GM23338 (cell line): ENCODE results near the gene PTBP2. TPM values are rescaled to one million over a fixed set of nuclear protein-coding genes. Genes with fewer than 3 reads are reported as not detected.

Experiments
- ATAC-seq: fragments of 200-7000 bp; cut with Tn5 transposase; 3 replicates; pipeline ENCODE4 v1.9.1; 2020
- DNase-seq: peaks from one replicate; pipeline ENCODE4 v3.0.0-alpha.2; 2015; ENCODE audit warnings: low spot score
- H2AFZ ChIP-seq: fragments of 200-600 bp; sonication (generic); 2 replicates; pipeline ENCODE4 v1.8.0; 2016; ENCODE audit warnings: antibody characterized with exemption, mild to moderate bottlenecking, moderate library complexity
- H3F3A ChIP-seq: fragments of 200-600 bp; sonication (generic); replicated peaks from 2 replicates; pipeline ENCODE4 v1.8.0; 2017; ENCODE audit warnings: antibody characterized with exemption, mixed run types, low read depth
- H3K27ac ChIP-seq: fragments of 200-600 bp; sonication (generic); 2 replicates; pipeline ENCODE4 v1.6.1; 2016; ENCODE audit warnings: low read depth
- H3K27me3 ChIP-seq: fragments of 200-600 bp; sonication (generic); 2 replicates; pipeline ENCODE4 v1.8.0; 2016; ENCODE audit warnings: mild to moderate bottlenecking, mixed run types, moderate library complexity; ENCODE audit not compliant: insufficient read depth
- H3K36me3 ChIP-seq: fragments of 200-600 bp; sonication (generic); 2 replicates; pipeline ENCODE4 v1.8.0; 2016; ENCODE audit warnings: mild to moderate bottlenecking; ENCODE audit not compliant: insufficient read depth
- H3K4me1 ChIP-seq: fragments of 200-600 bp; sonication (generic); 2 replicates; pipeline ENCODE4 v1.8.0; 2016; ENCODE audit warnings: mild to moderate bottlenecking, moderate library complexity; ENCODE audit not compliant: insufficient read depth
- H3K4me2 ChIP-seq: fragments of 200-600 bp; sonication (generic); 2 replicates; pipeline ENCODE4 v1.7.1; 2017; ENCODE audit warnings: mixed run types
- H3K4me3 ChIP-seq: fragments of 200-600 bp; sonication (generic); 2 replicates; pipeline ENCODE4 v1.6.1; 2016; ENCODE audit warnings: mixed run types
- H3K79me2 ChIP-seq: fragments of 200-600 bp; sonication (generic); replicated peaks from 2 replicates; pipeline ENCODE4 v1.8.0; 2017; ENCODE audit warnings: mild to moderate bottlenecking; ENCODE audit not compliant: insufficient read depth
- H3K9me2 ChIP-seq: fragments of 200-600 bp; sonication (generic); 2 replicates; pipeline ENCODE4 v1.8.0; 2017; ENCODE audit not compliant: insufficient read depth
- H4K20me1 ChIP-seq: fragments of 200-600 bp; sonication (generic); replicated peaks from 2 replicates; pipeline ENCODE4 v1.8.0; 2017; ENCODE audit warnings: mild to moderate bottlenecking; ENCODE audit not compliant: insufficient read depth
- H3K27ac Mint-ChIP-seq: 2 replicates; pipeline ENCODE4 v1.8.0; 2020; ENCODE audit warnings: inconsistent platforms, mild to moderate bottlenecking, moderate library complexity, mixed read lengths
- H3K27me3 Mint-ChIP-seq: 3 replicates; pipeline ENCODE4 v1.8.0; 2022; ENCODE audit warnings: low read depth, mild to moderate bottlenecking, moderate library complexity, mixed read lengths, inconsistent platforms; ENCODE audit not compliant: insufficient read depth, poor library complexity
- H3K36me3 Mint-ChIP-seq: 3 replicates; pipeline ENCODE4 v1.8.0; 2021; ENCODE audit warnings: low read depth, mild to moderate bottlenecking, inconsistent platforms, moderate library complexity, mixed read lengths
- H3K4me1 Mint-ChIP-seq: 3 replicates; pipeline ENCODE4 v1.8.0; 2020; ENCODE audit warnings: mild to moderate bottlenecking, inconsistent platforms, mixed read lengths
- H3K4me3 Mint-ChIP-seq: 3 replicates; pipeline ENCODE4 v1.8.0; 2021; ENCODE audit warnings: moderate library complexity, mild to moderate bottlenecking, inconsistent platforms, mixed read lengths
- H3K9me3 Mint-ChIP-seq: 3 replicates; pipeline ENCODE4 v1.8.0; 2020; ENCODE audit warnings: moderate library complexity, mild to moderate bottlenecking, inconsistent platforms, mixed read lengths
- CREB1 ChIP-seq: fragments of 250-450 bp; sonication (Bioruptor Pico); IDR thresholded peaks from 2 replicates; pipeline ENCODE4 v1.5.0; 2020; ENCODE audit warnings: low read depth, mild to moderate bottlenecking, moderate library complexity
- CTCF ChIP-seq, 2 experiments: fragments of 200-600 bp in 1 of 2; sonication (generic) in 1 of 2; conservative IDR thresholded peaks; 2 replicates each; pipeline versions ENCODE4 v1.5.1 to v1.6.1; 2016 to 2017; ENCODE audit warnings: antibody characterized with exemption in 2 of 2, low read depth in 2 of 2, mild to moderate bottlenecking in 2 of 2, moderate library complexity in 1 of 2
- EZH2 ChIP-seq: fragments of 200-600 bp; sonication (generic); IDR thresholded peaks from one replicate; pipeline ENCODE4 v1.8.0; 2017; ENCODE audit warnings: antibody characterized with exemption, mild to moderate bottlenecking, low read depth; ENCODE audit not compliant: unreplicated experiment
- EZH2phosphoT487 ChIP-seq: fragments of 200-600 bp; sonication (generic); IDR thresholded peaks from one replicate; pipeline ENCODE4 v1.8.1; 2018; ENCODE audit warnings: antibody characterized with exemption; ENCODE audit not compliant: unreplicated experiment
- NANOG ChIP-seq: IDR thresholded peaks from 2 replicates; pipeline ENCODE4 v1.6.1; 2016; ENCODE audit warnings: antibody characterized with exemption, borderline replicate concordance
- REST ChIP-seq: IDR thresholded peaks from one replicate; pipeline ENCODE4 v1.6.1; 2018; ENCODE audit warnings: antibody characterized with exemption; ENCODE audit not compliant: unreplicated experiment
- STAT1 ChIP-seq: IDR thresholded peaks from one replicate; pipeline ENCODE4 v1.6.1; 2016; ENCODE audit warnings: antibody characterized with exemption; ENCODE audit not compliant: unreplicated experiment
- ZNF114 ChIP-seq: fragments of 250-450 bp; sonication (Bioruptor Pico); IDR thresholded peaks from 2 replicates; pipeline ENCODE4 v1.5.0; 2020; ENCODE audit warnings: mild to moderate bottlenecking, moderate library complexity
- ZNF462 ChIP-seq: fragments of 250-450 bp; sonication (Bioruptor Pico); IDR thresholded peaks from 2 replicates; pipeline ENCODE4 v1.5.0; 2020; ENCODE audit warnings: mild to moderate bottlenecking, moderate library complexity
- polyA plus RNA-seq: library from polyadenylated mRNA; unstranded; fragments of >200 nt; fragmentation: Nextera tagmentation; extraction: Ambion mirVana; gene quantifications from 2 replicates; pipeline ENCODE4 v1.2.1, GENCODE V29; 2016
- total RNA-seq: library from RNA; depleted of rRNA; stranded (reverse); fragments of >200 nt; shearing (Covaris generic); gene quantifications from 2 replicates; pipeline ENCODE4 v1.2.3, GENCODE V29; 2014
- TF ChIP-seq, protein P1 (sequence below): IDR thresholded peaks from 2 replicates; pipeline ENCODE4 v1.6.1; 2016; ENCODE audit warnings: antibody characterized with exemption

PTBP2 gene
- total and polyA plus RNA-seq, 2 experiments from 2014 or later = 50.2 to 108 TPM

DNA sequence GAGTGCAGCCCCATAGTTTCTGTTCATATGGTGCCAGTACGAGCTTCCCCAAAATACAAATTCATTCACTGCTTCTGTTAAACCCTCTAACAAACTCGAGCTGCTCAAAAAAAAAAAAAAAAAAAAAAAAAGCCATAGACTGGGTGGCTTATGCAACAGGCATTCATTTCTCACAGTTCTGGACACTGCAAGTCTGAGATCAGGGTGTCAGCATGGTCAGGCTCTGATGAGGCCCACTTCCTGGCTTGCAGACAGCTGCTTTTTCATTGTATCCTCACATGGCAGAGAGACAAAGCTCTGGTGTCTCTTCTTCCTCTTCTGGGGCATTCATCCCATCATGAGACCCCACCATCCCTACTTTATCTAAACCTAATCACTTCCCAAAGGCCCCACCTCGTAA lies 121.6 kb downstream of the PTBP2 start:
- Histone ChIP-seq H3K4me2 (no peak overlapping the region), H3K4me3 (no peak overlapping the region), H3K27me3 (no peaks in the 10 kb centered on the region), H4K20me1 (no peaks in the 10 kb centered on the region), H3K79me2 (no peaks in the 10 kb centered on the region), H3K36me3 (no peaks in the 10 kb centered on the region), H3K27ac (no peak overlapping the region), H3F3A (no peaks in the 10 kb centered on the region), H2AFZ (no peak overlapping the region), H3K9me2 (peaks cover 4% of the 10 kb centered on the region; the same call in 1 of the 2 replicates), H3K4me1 (no peaks in the 10 kb centered on the region)
- TF ChIP-seq STAT1 (no peak), EZH2 (no peak), CTCF (conservative IDR thresholded peaks at IDR 0.05; ENCODE audit: low read depth in 2 of 2) (no peak), REST (no peak), ZNF462 (CRISPR knock-in tag) (no peak), ZNF114 (no peak), EZH2phosphoT487 (no peak), NANOG (no peak), CREB1 (CRISPR knock-in tag) (no peak)
- TF ChIP-seq, protein P1, sequence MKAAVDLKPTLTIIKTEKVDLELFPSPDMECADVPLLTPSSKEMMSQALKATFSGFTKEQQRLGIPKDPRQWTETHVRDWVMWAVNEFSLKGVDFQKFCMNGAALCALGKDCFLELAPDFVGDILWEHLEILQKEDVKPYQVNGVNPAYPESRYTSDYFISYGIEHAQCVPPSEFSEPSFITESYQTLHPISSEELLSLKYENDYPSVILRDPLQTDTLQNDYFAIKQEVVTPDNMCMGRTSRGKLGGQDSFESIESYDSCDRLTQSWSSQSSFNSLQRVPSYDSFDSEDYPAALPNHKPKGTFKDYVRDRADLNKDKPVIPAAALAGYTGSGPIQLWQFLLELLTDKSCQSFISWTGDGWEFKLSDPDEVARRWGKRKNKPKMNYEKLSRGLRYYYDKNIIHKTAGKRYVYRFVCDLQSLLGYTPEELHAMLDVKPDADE = no peak
- DNase-seq = no peak
- no peak for ATAC-seq
- H3K36me3 Mint-ChIP-seq = no peaks in the 10 kb centered on the region
- no peak overlapping the region for H3K4me3 Mint-ChIP-seq
- H3K4me1 Mint-ChIP-seq = peaks cover 4% of the 10 kb centered on the region
- H3K9me3 Mint-ChIP-seq = no peaks in the 10 kb centered on the region; the same call in 1 of the 3 replicates
- no peak overlapping the region for H3K27ac Mint-ChIP-seq
- H3K27me3 Mint-ChIP-seq = peaks cover under 1% of the 10 kb centered on the region
